HG03039 (cell line): ENCODE measurements around the gene AKNA.

Experiments
- ATAC-seq: cut with Tn5 transposase; IDR thresholded peaks from one replicate; pipeline ENCODE4 v1.9.1; 2021; ENCODE audit warnings: mild to moderate bottlenecking, moderate library complexity; ENCODE audit not compliant: unreplicated experiment

Gene AKNA

GRCh38 chr9:114288193-114289091 is 99.3 kb downstream of the AKNA start:
- ATAC-seq: no peak

- no peak for ATAC-seq
Measured at GRCh38 chr9:114287763-114288192, 100.0 kb downstream of the AKNA start.

- no peak for ATAC-seq
Measured at GRCh38 chr9:114287001-114287762, 100.6 kb downstream of the AKNA start.

- ATAC-seq: no peak
Measured at GRCh38 chr9:114286146-114286679, 101.6 kb downstream of the AKNA start.

GRCh38 chr9:114285166-114285867 is 102.5 kb downstream of the AKNA start:
- ATAC-seq: no peak

- ATAC-seq: no peak
Measured at GRCh38 chr9:114284316-114285060, 103.3 kb downstream of the AKNA start.
